Kidney (tissue), 14 donors: Measurements from ENCODE around the gene SPAG7. TPM values are rescaled to one million over a fixed set of nuclear protein-coding genes. Genes with fewer than 3 reads are reported as not detected.
A peak's percentile ranks its signal among the peaks of the same experiment; 100 is the strongest.

Experiments used
- DNase-seq, 5 donors: peaks; one replicate each; pipeline ENCODE4 v3.0.0-alpha.2; 2013 to 2020
- FAIRE-seq: peaks from 2 replicates; lab custom pipeline; 2012; peaks lifted over from hg19 to GRCh38; lab: Jason Lieb, UNC
- H3K27ac ChIP-seq, 2 donors: one replicate each; pipeline ENCODE4 v1.7.0; 2013; ENCODE audit warnings: low read depth in 2 of 2, low read length in 2 of 2, inconsistent platforms in 1 of 2
- H3K27me3 ChIP-seq: one replicate; pipeline ENCODE4 v1.7.1; 2013; ENCODE audit warnings: low read length, inconsistent platforms; ENCODE audit not compliant: control insufficient read depth, insufficient read depth
- H3K36me3 ChIP-seq, 3 donors: one replicate each; pipeline versions ENCODE4 v1.7.0 to v1.7.1; 2013; ENCODE audit warnings: low read length in 3 of 3, control low read depth in 1 of 3, inconsistent platforms in 1 of 3; ENCODE audit not compliant: insufficient read depth in 3 of 3, control insufficient read depth in 2 of 3
- H3K4me1 ChIP-seq, 3 donors: one replicate each; pipeline versions ENCODE4 v1.7.0 to v1.7.1; 2013; ENCODE audit warnings: low read length in 3 of 3, inconsistent platforms in 1 of 3, low read depth in 1 of 3; ENCODE audit not compliant: control insufficient read depth in 2 of 3, insufficient read depth in 2 of 3
- H3K4me3 ChIP-seq, 3 donors: one replicate each; pipeline versions ENCODE4 v1.7.0 to v1.8.1; 2013; ENCODE audit warnings: low read length in 3 of 3, control low read depth in 1 of 3, inconsistent platforms in 1 of 3
- H3K9ac ChIP-seq, 3 donors: one replicate each; pipeline versions ENCODE4 v1.7.0 to v1.7.1; 2013; ENCODE audit warnings: low read length in 3 of 3, control low read depth in 1 of 3, inconsistent platforms in 1 of 3
- H3K9me3 ChIP-seq, 3 donors: one replicate each; pipeline versions ENCODE4 v1.7.0 to v1.7.1; 2013; ENCODE audit warnings: low read length in 3 of 3, control low read depth in 1 of 3, inconsistent platforms in 1 of 3; ENCODE audit not compliant: control insufficient read depth in 2 of 3, insufficient read depth in 1 of 3
- CTCF ChIP-seq: IDR thresholded peaks from 3 replicates; pipeline ENCODE4 v1.5.1; 2012; ENCODE audit warnings: mild to moderate bottlenecking, moderate library complexity, borderline replicate concordance; ENCODE audit not compliant: insufficient read depth; ENCODE audit errors: extremely low read depth
- intact Hi-C: fragments of 100-400 bp; cut with DNase I; formaldehyde crosslinking; loops from one replicate; pipeline ENCODE4 v1.11.1; 2022
- polyA plus RNA-seq: library from polyadenylated mRNA; stranded (reverse); fragments of 350-450 nt; fragmentation: Illumina TruSeq; extraction: RNeasy Lipid Tissue Mini Kit (QIAGEN cat#74804); gene quantifications from one replicate; pipeline ENCODE4 v1.2.3, GENCODE V29; 2014; ENCODE audit warnings: low read depth, low replicate concordance; ENCODE audit not compliant: insufficient read depth
- total RNA-seq: library from RNA; stranded (reverse); fragmentation: NEBNext Ultra II Directional; extraction: Animal tissue kit (Norgen Biotek cat#: 25700); gene quantifications from one replicate; pipeline ENCODE4 v1.2.1, GENCODE V29; 2021
- donor health status: control.
- donor health status: control.
- donor health status: control.
- donor health status: control.
- donor health status: control.
- donor health status: DM: yes; HTN: yes; CAD: no.
- donor health status: Normal renal cell carcinoma (clear cell type).

Gene SPAG7
- total and polyA plus RNA-seq, 2 donors from 2014 or later: 73.6 to 157 TPM

DNA sequence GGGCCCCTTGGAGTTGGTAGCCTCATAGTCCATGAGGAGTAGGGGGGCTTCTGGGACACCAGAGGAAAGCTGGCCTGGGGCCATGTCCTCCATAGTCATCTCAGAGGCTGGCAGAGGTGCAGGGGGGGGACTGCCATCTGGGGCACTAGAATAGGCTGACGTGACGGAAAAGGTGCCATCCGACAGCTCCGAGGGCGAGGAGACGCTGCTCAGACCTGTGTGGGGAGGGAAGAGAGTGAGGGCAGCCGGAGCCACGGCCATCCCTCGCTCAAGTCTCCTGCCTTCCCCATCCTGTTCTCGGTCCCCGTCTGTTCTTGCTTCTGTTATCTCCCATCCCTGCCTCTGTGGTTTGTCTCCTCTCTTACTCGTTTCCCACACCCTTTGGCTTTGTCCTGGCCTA is 4.7 kb upstream of the SPAG7 start:
- FAIRE-seq (no peak), DNase-seq (peak in 1 of 5 donors; percentile 66)
- no peak for TF ChIP-seq CTCF
- H3K4me1 ChIP-seq: peaks cover 3 to 25% (median 4%) of the 10 kb centered on the region in 3 donors
- no peak overlapping the region for H3K27ac ChIP-seq
- H3K27me3 ChIP-seq: no peaks in the 10 kb centered on the region
- no peak overlapping the region for H3K9ac ChIP-seq
- H3K36me3 ChIP-seq: peaks cover 0 to 22% (median 15%) of the 10 kb centered on the region in 3 donors
- no peak overlapping the region for H3K4me3 ChIP-seq
- intact Hi-C loops: no loop called here
- no peaks in the 10 kb centered on the region for H3K9me3 ChIP-seq

DNA sequence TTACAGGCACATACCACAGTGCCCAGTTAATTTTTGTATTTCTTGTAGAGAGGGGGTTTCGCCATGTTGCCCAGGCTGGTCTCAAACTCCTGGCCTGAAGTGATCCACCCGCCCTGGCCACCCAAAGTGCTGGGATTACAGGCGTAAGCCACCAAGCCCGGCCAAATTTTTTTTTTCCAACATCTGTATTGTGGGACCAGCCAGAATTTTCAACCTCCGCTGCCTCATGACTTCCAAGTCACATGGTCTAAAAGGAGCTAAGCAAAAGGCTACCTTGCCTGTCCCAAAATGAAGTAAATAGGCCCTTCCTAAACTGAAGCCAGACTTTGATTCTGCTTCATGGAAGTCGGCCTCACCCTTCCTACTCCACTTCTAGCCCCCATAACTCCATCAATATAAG is 4.2 kb upstream of the SPAG7 start:
- peak in 1 of 5 donors; percentile 26 for DNase-seq
- no peak overlapping the region for H3K9ac ChIP-seq
- H3K4me1 ChIP-seq: peaks cover 3 to 25% (median 4%) of the 10 kb centered on the region in 3 donors
- H3K27me3 ChIP-seq: no peaks in the 10 kb centered on the region
- H3K9me3 ChIP-seq: no peaks in the 10 kb centered on the region
- intact Hi-C loops: no loop called here
- H3K36me3 ChIP-seq: peaks cover 0 to 17% (median 13%) of the 10 kb centered on the region in 3 donors
- no peak for TF ChIP-seq CTCF
- FAIRE-seq: no peak
- H3K27ac ChIP-seq: no peak overlapping the region
- H3K4me3 ChIP-seq: no peak overlapping the region

DNA sequence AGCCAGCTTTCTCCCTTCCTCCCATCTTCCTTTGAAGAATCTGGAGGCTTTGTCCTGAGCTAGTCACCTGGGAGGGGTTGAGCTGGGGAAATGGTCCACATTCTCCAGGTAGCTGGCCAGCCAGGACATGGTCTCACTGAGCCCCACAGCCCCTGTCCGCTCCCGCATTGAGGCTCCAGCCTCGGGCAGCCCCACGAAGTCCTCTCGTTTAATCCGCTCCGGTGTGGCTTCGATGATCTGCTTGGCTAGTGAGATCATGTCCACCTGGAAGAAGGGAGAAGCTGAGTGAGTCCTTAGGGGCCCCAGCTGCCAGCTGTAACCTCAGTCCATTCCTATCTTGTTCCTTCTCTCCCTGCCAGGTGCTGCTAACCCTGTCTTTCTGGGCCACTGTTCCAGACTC is 2.7 kb upstream of the SPAG7 start:
- peaks cover 3 to 31% (median 4%) of the 10 kb centered on the region in 3 donors for H3K4me1 ChIP-seq
- H3K36me3 ChIP-seq: peaks cover 0 to 13% (median 12%) of the 10 kb centered on the region in 3 donors
- peak overlapping the region in 1 of 2 donors; percentile 46 for H3K27ac ChIP-seq
- H3K4me3 ChIP-seq: peak overlapping the region in 1 of 3 donors; percentile 99
- no peak for FAIRE-seq
- H3K9ac ChIP-seq: no peak overlapping the region
- intact Hi-C loops: no loop called here
- no peaks in the 10 kb centered on the region for H3K9me3 ChIP-seq
- TF ChIP-seq CTCF: no peak
- no peaks in the 10 kb centered on the region for H3K27me3 ChIP-seq
- DNase-seq: peak in 1 of 5 donors; percentile 59
